Stimulated activated CD4-positive, alpha-beta T cell treated with anti-CD3 and anti-CD28 coated beads, Interleukin-12 subunit alpha, Interleukin-12 subunit beta, amount 100 ng/mL, for 4 hours (primary cell): ENCODE results near the gene DEUP1.
"Not testable (repeated sequence)": the region's sequence is repeated elsewhere in the genome, so short reads cannot be mapped to it uniquely, and the experiment has no call there.

Source experiments
- DNase-seq: peaks from one replicate; pipeline ENCODE4 v3.0.0-alpha.2; 2020

Gene DEUP1

GRCh38 chr11:93359396-93359795 lies 28.9 kb downstream of the DEUP1 start:
- no peak for DNase-seq

GRCh38 chr11:93361435-93361834 lies 30.9 kb downstream of the DEUP1 start:
- DNase-seq, result no peak

- DNase-seq, result no peak
Observed at GRCh38 chr11:93368022-93368421, 37.5 kb downstream of the DEUP1 start.

DNA sequence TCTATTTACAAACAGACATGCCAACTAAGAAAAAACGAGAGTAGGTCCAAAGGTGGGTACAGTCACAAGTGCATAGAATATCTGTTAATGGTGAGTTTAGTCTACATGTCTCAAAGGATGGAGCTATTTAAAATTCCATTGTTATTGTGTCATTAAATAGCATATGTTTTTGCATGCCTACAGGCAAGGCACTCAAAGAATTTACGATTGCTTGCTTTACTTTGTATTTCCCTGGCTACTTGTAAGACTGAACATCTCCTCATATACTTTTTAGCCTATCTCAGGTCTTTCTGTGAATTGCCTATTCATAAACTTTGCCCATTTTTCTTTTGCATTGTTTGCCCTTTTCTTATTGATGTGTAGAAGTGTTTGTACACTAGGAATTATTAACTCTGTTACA lies 39.7 kb downstream of the DEUP1 start:
- no peak for DNase-seq

DNA sequence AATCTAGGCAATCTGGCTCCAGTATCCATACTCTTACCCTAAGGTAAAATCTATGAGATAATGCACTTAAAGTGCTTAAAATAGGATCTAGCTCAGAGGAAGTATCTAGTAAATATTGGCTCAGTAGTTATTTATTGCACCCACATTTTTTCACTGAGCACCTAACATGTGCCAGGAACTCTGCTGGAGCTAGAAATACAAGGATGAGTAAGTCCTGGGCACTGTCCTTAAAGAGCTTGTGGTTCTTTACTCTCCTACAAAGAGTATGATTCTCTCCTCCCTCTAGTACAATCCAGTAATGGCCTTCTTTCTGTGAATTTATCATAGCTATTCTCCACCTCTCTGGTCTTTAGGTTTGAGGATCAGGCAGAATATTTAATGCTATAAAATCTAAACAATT lies 59.2 kb downstream of the DEUP1 start:
- DNase-seq, result no peak

GRCh38 chr11:93392867-93393266 lies 62.3 kb downstream of the DEUP1 start:
- DNase-seq, result no peak

DNA sequence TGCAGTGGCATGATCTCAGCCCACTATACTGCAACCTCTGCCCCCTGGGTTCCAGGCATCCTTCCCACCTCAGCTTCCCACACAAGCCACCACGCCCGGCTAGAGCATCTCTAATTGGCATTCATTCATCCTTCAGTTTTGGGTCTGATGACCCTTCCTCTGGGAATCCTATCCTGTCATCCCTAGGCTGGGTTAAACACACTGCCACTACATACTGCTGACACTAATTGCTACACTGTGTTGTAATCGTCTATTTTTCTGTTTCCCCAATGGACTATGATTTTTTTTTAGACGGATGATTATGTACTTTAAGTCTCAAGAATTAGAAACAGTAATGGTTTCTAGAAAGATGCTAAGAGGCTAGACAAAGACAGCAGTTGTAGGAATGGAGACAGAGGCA lies 62.8 kb downstream of the DEUP1 start:
- DNase-seq, result no peak

GRCh38 chr11:93394488-93394887 lies 63.9 kb downstream of the DEUP1 start:
- no peak for DNase-seq

DNA sequence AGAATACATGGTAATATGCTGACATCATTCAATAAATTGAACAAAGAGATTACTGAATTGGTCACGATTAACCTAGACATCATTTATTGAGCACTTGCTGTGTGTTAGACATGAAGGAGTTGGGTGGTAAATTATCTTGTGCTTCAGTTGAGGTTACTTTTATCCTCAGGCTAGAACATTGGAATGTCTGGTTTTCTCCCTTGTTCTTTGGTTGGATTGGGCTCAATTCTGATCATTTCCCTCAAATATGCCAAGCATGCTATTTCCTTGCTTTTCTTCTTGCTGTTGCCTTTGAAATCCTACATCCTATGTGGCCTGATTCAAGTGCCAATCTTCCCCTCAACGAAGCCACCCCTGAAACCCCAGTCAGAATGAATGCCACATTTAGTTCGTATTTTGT lies 65.8 kb downstream of the DEUP1 start:
- no peak for DNase-seq

DNA sequence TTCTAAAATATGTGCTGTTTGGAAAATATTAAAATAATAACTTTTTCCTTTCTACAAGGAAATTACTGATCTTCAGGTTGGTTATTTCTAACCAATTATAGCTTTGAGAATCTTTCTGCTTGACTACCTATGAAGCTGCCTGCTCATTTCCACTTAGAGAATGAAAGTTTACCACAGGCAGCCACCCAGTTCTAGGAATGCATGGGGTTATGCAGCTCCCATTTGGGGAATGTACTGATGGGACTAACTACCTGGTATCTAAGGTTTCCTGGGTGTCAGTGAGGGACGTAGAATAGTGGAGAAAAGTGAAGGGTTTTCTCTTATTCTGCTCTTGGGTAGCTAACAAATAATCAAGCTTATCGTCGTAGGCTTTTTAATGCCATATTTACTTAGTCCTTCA lies 73.4 kb downstream of the DEUP1 start:
- DNase-seq, result no peak

DNA sequence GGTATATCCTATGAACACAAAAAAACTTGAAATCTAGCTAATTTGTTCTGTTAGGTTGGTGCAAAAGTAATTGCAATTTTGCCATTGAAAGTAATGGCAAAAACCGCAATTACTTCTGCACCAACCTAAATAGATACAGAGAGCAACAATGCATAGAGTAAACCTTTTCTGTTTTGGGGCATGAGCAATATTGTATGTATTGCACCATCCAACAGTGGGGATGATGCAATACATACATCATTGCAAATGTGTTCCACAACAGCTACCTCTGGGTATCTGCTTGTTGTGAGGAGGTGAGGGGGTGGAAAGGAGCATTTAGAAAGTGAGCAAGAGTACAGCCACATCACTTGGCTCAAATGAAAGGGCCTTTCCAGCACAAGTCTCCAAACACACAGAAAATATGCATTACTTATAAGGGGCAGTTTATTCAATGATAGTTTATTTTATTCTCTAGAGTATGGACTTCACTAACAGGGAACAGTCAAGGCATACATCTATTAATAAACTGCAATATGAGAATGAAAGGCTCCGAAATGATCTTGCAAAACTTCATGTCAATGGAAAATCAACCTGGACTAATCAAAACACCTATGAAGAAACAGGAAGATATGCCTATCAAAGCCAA lies 77.3 kb downstream of the DEUP1 start:
- no peak for DNase-seq

DNA sequence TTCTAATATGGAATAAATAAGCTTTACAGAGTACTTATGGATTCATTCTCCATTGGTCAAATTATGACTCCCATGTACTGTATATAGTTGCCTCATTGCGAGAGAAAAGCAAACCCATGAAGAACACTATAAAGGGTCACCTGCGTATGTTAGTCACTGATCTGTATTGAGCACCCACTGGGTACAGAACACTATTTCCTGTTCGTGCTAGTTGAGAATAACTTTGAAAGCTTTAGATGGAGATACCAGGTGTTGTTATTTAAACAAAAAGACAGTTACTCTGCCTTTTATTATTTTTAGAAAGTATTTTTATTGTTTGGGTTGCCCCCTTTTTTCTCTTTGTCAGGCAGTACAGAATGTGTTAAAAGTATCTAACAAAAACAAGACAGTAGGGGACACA lies 79.9 kb downstream of the DEUP1 start:
- DNase-seq, result no peak

- DNase-seq, result no peak
Observed at GRCh38 chr11:93411705-93412104, 81.2 kb downstream of the DEUP1 start.

- no peak for DNase-seq
Observed at GRCh38 chr11:93432247-93432646, 101.7 kb downstream of the DEUP1 start.

DNA sequence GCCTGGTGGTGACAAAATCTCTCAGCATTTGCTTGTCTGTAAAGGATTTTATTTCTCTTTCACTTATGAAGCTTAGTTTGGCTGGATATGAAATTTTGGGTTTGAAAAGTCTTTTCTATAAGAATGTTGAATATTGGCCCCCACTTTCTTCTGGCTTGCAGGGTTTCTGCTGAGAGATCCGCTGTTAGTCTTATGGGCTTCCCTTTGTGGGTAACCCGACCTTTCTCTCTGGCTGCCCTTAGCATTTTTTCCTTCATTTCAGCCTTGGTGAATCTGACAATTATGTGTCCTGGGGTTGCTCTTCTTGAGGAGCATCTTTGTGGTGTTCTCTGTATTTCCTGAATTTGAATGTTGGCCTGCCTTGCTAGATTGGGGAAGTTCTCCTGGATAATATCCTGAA lies 112.7 kb downstream of the DEUP1 start:
- DNase-seq, result not testable (repeated sequence)

DNA sequence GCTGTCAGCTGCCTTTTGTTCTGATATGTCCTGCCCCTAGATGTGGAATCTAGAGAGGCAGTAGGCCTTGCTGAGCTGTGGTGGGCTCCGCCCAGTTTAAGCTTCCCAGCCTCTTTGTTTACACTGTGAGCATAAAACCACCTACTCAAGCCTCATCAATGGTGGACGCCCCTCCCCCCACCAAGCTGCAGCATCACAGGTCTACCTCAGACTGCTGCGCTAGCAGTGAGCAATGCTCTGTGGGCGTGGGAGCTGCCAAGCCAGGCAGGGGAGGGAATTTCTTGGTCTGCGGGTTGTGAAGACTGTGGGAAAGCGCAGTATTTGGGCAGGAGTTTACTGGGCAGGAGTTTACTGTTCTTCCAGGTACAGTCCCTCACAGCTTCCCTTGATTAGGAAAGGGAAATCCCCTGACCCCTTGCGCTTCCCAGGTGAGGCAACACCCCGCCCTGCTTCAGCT lies 114.1 kb downstream of the DEUP1 start:
- peak; percentile 6 for DNase-seq

- DNase-seq, result no peak
Observed at GRCh38 chr11:93458286-93458685, 127.7 kb downstream of the DEUP1 start.

DNA sequence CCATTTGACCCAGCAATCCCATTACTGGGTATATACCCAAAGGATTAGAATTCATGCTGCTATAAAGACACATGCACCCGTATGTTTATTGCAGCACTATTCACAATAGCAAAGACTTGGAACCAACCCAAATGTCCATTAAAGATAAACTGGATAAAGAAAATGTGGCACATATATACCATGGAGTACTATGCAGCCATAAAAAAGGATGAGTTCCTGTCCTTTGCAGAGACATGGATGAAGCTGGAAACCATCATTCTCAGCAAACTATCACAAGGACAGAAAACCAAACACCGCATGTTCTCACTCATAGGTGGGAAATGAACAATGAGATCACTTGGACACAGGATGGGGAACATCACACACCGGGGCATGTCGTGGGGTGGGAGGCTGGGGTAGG lies 133.1 kb downstream of the DEUP1 start:
- not testable (repeated sequence) for DNase-seq

DNA sequence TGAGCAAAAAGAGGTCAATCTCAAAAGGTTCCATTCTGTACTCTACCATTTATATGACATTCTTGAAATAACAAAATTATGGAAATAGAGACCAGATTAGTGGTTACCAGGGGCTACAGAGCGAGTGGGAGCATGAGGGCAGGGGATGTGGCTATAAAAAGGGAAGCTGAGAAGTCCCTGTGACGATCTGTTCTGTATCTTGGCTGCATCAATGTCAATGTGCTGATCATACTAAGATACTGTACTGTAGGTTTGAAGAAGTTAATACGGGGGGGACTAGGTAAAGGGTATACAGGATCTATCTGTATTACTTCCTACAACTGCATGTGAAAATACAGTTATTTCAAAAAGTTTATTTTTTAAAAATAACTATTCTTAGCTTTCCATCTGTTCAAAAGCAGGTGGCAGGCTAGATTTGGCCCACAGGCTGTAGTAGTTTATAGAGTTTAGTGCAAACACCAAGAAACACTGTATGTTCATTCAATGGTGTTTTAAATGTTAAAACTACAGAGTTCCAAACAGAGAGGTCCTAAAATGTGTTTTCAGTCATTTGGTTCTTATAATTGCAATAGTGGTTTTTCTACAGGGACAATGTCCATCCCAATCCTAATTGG lies 134.5 kb downstream of the DEUP1 start:
- DNase-seq, result no peak

GRCh38 chr11:93467054-93467453 lies 136.5 kb downstream of the DEUP1 start:
- no peak for DNase-seq

DNA sequence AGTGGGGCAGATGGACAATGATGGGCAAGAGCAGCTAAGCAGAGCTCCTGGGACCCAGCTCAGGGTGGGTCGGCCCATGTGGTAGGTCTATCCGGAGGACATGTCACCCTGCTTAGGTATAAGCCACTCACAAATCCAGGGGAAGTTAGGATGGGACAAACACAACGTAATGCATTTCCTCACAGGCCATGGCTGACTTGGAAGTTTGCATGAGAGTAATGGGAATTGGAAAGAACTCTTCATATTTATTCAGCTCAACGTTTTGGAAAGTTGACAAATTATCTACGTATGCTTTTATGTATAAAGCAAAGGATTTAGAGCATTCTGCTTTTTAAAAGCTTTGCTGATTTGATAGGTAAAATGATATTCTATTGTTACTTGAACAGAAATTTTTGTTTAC lies 137.7 kb downstream of the DEUP1 start:
- no peak for DNase-seq

GRCh38 chr11:93474123-93474522 lies 143.6 kb downstream of the DEUP1 start:
- DNase-seq, result no peak

DNA sequence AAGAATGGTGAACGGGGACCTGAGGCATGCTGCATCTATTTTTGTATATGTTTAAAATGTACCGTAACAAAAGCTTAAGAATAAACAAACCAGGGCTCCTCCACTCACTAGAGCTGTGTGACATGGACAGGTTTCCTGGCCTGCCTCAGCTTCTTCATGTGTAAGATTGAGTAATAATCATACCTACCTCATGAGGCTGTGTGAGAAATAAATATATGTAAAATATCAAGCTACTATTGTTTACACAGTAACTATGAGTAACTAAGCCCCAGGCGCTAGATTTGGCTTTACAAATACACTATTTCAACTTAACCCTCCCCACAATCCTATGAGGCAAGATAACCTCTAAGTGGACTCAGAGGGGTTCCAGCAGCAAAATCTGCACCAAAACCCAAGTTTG lies 146.3 kb downstream of the DEUP1 start:
- no peak for DNase-seq

DNA sequence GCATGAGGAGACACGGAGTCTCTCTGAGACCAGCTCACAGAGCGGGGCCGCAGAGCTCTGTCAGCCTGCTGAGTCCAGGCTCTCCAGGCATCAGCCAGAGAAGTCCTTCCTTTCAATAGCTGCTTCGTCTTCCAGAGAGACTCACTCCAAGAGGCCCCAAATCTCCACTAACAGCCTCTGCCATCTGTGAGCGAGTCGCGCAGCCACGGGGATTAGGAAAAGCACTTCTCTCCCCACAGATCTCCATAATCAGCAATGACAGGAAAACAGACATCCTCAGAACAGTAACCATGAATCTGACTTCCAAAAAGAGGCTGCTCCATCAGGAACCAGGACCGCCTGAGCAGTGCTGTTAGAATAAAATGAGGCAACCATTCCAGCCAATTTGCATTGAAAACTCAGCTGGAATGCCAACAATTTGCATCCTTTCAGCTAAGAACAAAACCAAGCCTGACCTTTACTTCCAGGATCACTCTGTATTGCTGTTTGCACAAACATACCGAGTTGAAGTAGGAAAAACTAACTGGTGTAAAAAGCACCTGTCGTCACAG lies 147.2 kb downstream of the DEUP1 start:
- no peak for DNase-seq

- no peak for DNase-seq
Observed at GRCh38 chr11:93478841-93479240, 148.3 kb downstream of the DEUP1 start.
